Measurements from ENCODE around the gene AGAP1. TPM values are rescaled to one million over a fixed set of nuclear protein-coding genes. Genes with fewer than 3 reads are reported as not detected.

Gene AGAP1
- total RNA-seq, 4 donors from 2014 or later: 5.3 to 30.6 (median 19.2) TPM

GRCh38 chr2:235577404-235578330, 83.8 kb downstream of the AGAP1 start:
- no peaks in the 10 kb centered on the region for H3K9me3 ChIP-seq
- no peaks in the 10 kb centered on the region for H3K27me3 ChIP-seq
- no peak overlapping the region for H3K27ac ChIP-seq
- TF ChIP-seq, protein P1, sequence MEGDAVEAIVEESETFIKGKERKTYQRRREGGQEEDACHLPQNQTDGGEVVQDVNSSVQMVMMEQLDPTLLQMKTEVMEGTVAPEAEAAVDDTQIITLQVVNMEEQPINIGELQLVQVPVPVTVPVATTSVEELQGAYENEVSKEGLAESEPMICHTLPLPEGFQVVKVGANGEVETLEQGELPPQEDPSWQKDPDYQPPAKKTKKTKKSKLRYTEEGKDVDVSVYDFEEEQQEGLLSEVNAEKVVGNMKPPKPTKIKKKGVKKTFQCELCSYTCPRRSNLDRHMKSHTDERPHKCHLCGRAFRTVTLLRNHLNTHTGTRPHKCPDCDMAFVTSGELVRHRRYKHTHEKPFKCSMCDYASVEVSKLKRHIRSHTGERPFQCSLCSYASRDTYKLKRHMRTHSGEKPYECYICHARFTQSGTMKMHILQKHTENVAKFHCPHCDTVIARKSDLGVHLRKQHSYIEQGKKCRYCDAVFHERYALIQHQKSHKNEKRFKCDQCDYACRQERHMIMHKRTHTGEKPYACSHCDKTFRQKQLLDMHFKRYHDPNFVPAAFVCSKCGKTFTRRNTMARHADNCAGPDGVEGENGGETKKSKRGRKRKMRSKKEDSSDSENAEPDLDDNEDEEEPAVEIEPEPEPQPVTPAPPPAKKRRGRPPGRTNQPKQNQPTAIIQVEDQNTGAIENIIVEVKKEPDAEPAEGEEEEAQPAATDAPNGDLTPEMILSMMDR (IDR thresholded peaks at IDR 0.05): no peak
- no peak for TF ChIP-seq POLR2A (IDR thresholded peaks at IDR 0.05)
- no peaks in the 10 kb centered on the region for H3K36me3 ChIP-seq
- no peaks in the 10 kb centered on the region for H3K4me1 ChIP-seq
- no peak for DNase-seq
- intact Hi-C loops (cut with DNase I; ENCODE audit: low total_unique reads): no loop called here
- no peak overlapping the region for H3K4me3 ChIP-seq

GRCh38 chr2:235579128-235579527, 85.3 kb downstream of the AGAP1 start:
- intact Hi-C loops (cut with DNase I; ENCODE audit: low total_unique reads): no loop called here
- no peaks in the 10 kb centered on the region for H3K27me3 ChIP-seq
- DNase-seq: no peak
- H3K4me3 ChIP-seq: no peak overlapping the region
- no peaks in the 10 kb centered on the region for H3K36me3 ChIP-seq
- H3K9me3 ChIP-seq: no peaks in the 10 kb centered on the region
- H3K4me1 ChIP-seq: no peaks in the 10 kb centered on the region
- TF ChIP-seq POLR2A (IDR thresholded peaks at IDR 0.05): no peak
- TF ChIP-seq, protein P1 (IDR thresholded peaks at IDR 0.05): no peak
- H3K27ac ChIP-seq: no peak overlapping the region

DNA sequence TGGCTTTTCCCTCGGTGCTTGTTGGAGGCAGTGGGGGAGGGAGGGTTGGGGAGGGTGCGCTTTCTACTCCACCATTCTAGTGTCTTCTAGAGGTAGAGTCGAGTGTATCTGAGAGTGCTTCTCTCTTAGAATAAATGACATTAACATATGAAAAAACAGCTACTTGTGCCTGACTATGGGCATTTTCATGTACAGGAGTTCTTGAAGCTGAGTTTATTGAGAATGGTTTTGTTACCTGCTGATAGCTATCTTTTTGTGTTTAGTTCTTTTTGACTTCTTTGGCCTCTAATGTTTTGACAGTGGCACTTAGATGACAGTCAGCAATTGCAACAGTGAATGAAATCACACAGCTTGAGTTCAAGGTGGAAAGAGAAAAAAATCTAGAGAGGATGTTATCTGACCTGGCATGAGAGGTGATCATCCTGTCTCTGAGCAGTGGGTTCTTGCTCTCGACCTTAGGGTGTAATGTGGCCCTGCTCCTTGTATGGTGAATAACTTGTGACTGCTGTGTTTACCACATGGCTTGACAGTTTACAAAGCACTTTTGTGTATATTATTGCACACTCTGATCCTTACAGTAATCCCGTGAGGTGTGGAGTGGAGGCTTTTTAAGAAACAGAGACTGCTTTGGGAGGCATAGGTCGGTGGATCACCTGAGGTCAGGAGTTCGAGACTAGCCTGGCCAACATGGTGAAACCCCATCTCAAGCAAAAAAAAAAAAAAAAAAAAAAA, 86.7 kb downstream of the AGAP1 start:
- no peak overlapping the region for H3K27ac ChIP-seq
- no peaks in the 10 kb centered on the region for H3K27me3 ChIP-seq
- no peak overlapping the region for H3K4me3 ChIP-seq
- TF ChIP-seq, protein P1 (IDR thresholded peaks at IDR 0.05): no peak
- no peak for TF ChIP-seq POLR2A (IDR thresholded peaks at IDR 0.05)
- H3K4me1 ChIP-seq: no peaks in the 10 kb centered on the region
- no peaks in the 10 kb centered on the region for H3K9me3 ChIP-seq
- no peak for DNase-seq
- no peaks in the 10 kb centered on the region for H3K36me3 ChIP-seq
- intact Hi-C loops (cut with DNase I; ENCODE audit: low total_unique reads): no loop called here

GRCh38 chr2:235582081-235582686, 88.3 kb downstream of the AGAP1 start:
- H3K36me3 ChIP-seq: no peaks in the 10 kb centered on the region
- TF ChIP-seq, protein P1 (IDR thresholded peaks at IDR 0.05): no peak
- TF ChIP-seq POLR2A (IDR thresholded peaks at IDR 0.05): no peak
- no peak for DNase-seq
- no peak overlapping the region for H3K4me3 ChIP-seq
- H3K9me3 ChIP-seq: no peaks in the 10 kb centered on the region
- intact Hi-C loops (cut with DNase I; ENCODE audit: low total_unique reads): no loop called here
- H3K27ac ChIP-seq: no peak overlapping the region
- no peaks in the 10 kb centered on the region for H3K27me3 ChIP-seq
- H3K4me1 ChIP-seq: no peaks in the 10 kb centered on the region

Data from uterus (tissue), 4 donors.